Tibial nerve (tissue), 4 donors: ENCODE data around the gene MYO3B. TPM values are rescaled to one million over a fixed set of nuclear protein-coding genes. Genes with fewer than 3 reads are reported as not detected.
"Not testable (repeated sequence)": the region's sequence is repeated elsewhere in the genome, so short reads cannot be mapped to it uniquely, and the experiment has no call there.

Experiments used
- DNase-seq, 2 donors: peaks; one replicate each; pipeline ENCODE4 v3.0.0-alpha.2; 2019; ENCODE audit warnings: low spot score in 2 of 2
- H3K27ac ChIP-seq, 4 donors: fragments of 200-600 bp; sonication (generic) in 3 of 4; one replicate each; pipeline ENCODE4 v1.5.1; 2017 to 2019; ENCODE audit warnings: mild to moderate bottlenecking in 1 of 4
- H3K27me3 ChIP-seq, 2 donors: fragments of 200-600 bp; sonication (generic) in 1 of 2; one replicate each; pipeline versions ENCODE4 v1.5.1 to v1.6.0; 2017 to 2019
- H3K36me3 ChIP-seq, 3 donors: fragments of 200-600 bp; sonication (generic); one replicate each; pipeline ENCODE4 v1.5.1; 2018 to 2019
- H3K4me1 ChIP-seq, 4 donors: fragments of 200-600 bp; sonication (generic) in 3 of 4; one replicate each; pipeline ENCODE4 v1.5.1; 2017 to 2019
- H3K4me3 ChIP-seq, 4 donors: fragments of 200-600 bp; sonication (generic) in 3 of 4; one replicate each; pipeline ENCODE4 v1.5.1; 2017 to 2019; ENCODE audit warnings: mild to moderate bottlenecking in 1 of 4, moderate library complexity in 1 of 4
- H3K9me3 ChIP-seq, 4 donors: fragments of 200-600 bp; sonication (generic) in 3 of 4; one replicate each; pipeline ENCODE4 v1.5.1; 2017 to 2019
- EP300 ChIP-seq, 2 donors: sonication (generic); formaldehyde crosslinking; IDR thresholded peaks; one replicate each; pipeline ENCODE4 v1.6.1; 2017; ENCODE audit warnings: antibody characterized with exemption in 2 of 2, mild to moderate bottlenecking in 1 of 2
- POLR2A ChIP-seq, 2 donors: fragments of 450-650 bp; IDR thresholded peaks; one replicate each; pipeline ENCODE4 v1.6.1; 2017; ENCODE audit warnings: antibody characterized with exemption in 2 of 2, mild to moderate bottlenecking in 2 of 2, moderate library complexity in 2 of 2
- WGBS, 2 donors: methylation state at CpG; one replicate each; pipeline ENCODE4 v1.1.5; 2018; 5-methylcytosine and 5-hydroxymethylcytosine counted together
- total RNA-seq, 4 donors: library from RNA; depleted of rRNA; stranded (reverse); fragments of >200 nt; gene quantifications; one replicate each; pipeline ENCODE4 v1.1.0, GENCODE V29; 2016
- TF ChIP-seq, protein P1 (sequence below), 5 experiments: fragments of 200-600 bp in 3 of 5; fragments of 450-650 bp in 2 of 5; sonication (generic) in 3 of 5; IDR thresholded peaks; one replicate each; pipeline ENCODE4 v1.5.1; 2016 to 2019; ENCODE audit warnings: antibody characterized with exemption in 5 of 5, mild to moderate bottlenecking in 3 of 5, moderate library complexity in 2 of 5

Gene MYO3B
- total RNA-seq, 4 donors from 2014 or later, result 0.22 to 0.63 (median 0.39) TPM; not detected in 1

DNA sequence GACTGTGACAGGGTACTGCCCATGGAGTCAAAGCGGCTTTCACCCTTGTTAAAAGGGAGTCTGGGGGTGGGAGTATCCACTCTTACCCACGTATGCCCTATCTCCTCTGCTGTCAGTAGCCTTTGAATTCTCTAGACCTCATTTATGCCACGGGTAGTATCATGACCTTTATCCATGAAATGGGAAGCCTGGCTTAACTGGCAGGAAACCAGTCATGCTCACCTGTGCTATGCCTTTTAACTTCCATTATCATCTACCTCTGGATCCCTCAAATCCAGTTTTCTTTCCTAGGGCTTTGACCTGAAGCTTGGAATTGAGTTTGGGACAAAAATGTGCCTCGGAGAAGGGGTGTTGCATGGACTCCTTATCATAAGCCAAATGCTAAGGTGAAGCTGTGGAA lies 30.0 kb downstream of the MYO3B start:
- Histone ChIP-seq H3K36me3 (no peaks in the 10 kb centered on the region), H3K27ac (no peak overlapping the region), H3K9me3 (peaks cover 0 to 15% (median 0%) of the 10 kb centered on the region in 4 donors), H3K27me3 (no peaks in the 10 kb centered on the region), H3K4me1 (peaks cover 0 to 8% (median 0%) of the 10 kb centered on the region in 4 donors), H3K4me3 (no peak overlapping the region)
- 79 to 86% methylated on average over 4 of the region's 4 CpGs for WGBS, 2 donors
- no peak for DNase-seq
- TF ChIP-seq, protein P1, sequence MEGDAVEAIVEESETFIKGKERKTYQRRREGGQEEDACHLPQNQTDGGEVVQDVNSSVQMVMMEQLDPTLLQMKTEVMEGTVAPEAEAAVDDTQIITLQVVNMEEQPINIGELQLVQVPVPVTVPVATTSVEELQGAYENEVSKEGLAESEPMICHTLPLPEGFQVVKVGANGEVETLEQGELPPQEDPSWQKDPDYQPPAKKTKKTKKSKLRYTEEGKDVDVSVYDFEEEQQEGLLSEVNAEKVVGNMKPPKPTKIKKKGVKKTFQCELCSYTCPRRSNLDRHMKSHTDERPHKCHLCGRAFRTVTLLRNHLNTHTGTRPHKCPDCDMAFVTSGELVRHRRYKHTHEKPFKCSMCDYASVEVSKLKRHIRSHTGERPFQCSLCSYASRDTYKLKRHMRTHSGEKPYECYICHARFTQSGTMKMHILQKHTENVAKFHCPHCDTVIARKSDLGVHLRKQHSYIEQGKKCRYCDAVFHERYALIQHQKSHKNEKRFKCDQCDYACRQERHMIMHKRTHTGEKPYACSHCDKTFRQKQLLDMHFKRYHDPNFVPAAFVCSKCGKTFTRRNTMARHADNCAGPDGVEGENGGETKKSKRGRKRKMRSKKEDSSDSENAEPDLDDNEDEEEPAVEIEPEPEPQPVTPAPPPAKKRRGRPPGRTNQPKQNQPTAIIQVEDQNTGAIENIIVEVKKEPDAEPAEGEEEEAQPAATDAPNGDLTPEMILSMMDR (IDR thresholded peaks at IDR 0.05), result no peak
- no peak for TF ChIP-seq POLR2A (IDR thresholded peaks at IDR 0.05)
- TF ChIP-seq EP300 (IDR thresholded peaks at IDR 0.05), result no peak

DNA sequence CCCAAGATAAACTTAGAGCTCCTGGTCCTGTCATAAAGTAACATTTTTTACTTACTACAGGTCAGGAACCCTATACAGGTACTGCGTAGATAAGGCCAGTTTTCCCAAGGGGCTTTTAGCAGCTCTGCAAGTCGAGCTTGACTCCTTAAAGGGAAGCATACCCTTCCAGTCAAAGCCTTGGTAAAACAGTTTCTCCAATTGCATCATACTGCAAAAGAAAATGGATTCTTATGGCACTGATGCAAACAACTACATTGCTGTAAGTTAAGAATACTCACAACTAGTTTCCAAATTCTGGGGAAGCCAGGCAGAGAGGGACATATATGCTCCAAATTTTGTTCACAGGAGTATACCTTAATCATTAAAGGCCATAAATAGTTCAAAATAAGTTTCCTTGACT lies 31.0 kb downstream of the MYO3B start:
- TF ChIP-seq, protein P1 (IDR thresholded peaks at IDR 0.05), result no peak
- no peak for TF ChIP-seq EP300 (IDR thresholded peaks at IDR 0.05)
- no peak for TF ChIP-seq POLR2A (IDR thresholded peaks at IDR 0.05)
- Histone ChIP-seq H3K27ac (no peak overlapping the region), H3K27me3 (no peaks in the 10 kb centered on the region), H3K36me3 (no peaks in the 10 kb centered on the region), H3K9me3 (peaks cover 0 to 15% (median 0%) of the 10 kb centered on the region in 4 donors), H3K4me1 (peaks cover 0 to 5% (median 0%) of the 10 kb centered on the region in 4 donors), H3K4me3 (no peak overlapping the region)
- no peak for DNase-seq
- WGBS, 2 donors, result 93 to 95% methylated on average over 2 of the region's 2 CpGs

DNA sequence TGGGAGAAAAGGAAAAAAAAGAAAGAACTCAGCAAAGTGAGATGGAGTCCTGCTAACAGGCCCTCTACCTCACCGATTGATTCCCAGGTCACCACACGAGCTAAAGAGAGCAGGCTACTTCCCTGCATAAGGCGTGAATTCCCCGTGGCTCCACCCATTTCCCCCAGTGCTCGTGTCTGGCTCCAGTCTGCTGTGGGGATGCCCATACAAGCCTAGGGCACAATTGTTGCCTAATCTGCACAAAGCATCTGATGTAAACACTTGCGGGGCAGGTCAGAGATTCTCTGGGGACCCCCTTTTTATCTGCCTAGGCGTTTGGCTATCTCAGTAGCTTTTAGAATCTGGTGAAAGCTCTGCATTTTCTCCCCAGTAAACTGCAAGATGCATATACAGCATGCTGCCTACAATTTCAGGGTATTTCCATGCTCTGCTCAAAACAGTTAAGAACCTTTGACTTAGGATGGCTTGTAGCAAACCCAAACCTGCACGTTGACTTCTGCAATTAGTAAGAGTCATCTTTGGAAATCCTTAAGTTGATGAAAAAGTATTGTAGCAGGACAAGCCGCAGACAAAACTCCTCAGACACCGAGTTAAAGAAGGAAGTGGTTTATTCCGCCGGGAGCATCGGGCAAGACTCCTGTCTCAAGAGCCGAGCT lies 34.8 kb downstream of the MYO3B start:
- Histone ChIP-seq H3K4me3 (no peak overlapping the region), H3K36me3 (no peaks in the 10 kb centered on the region), H3K4me1 (no peaks in the 10 kb centered on the region), H3K27me3 (no peaks in the 10 kb centered on the region), H3K27ac (no peak overlapping the region), H3K9me3 (peaks cover 0 to 15% (median 0%) of the 10 kb centered on the region in 4 donors)
- DNase-seq, result no peak
- TF ChIP-seq EP300 (IDR thresholded peaks at IDR 0.05), result no peak
- TF ChIP-seq, protein P1 (IDR thresholded peaks at IDR 0.05), result no peak
- WGBS, 2 donors, result 33 to 39% methylated on average over 14 of the region's 14 CpGs

DNA sequence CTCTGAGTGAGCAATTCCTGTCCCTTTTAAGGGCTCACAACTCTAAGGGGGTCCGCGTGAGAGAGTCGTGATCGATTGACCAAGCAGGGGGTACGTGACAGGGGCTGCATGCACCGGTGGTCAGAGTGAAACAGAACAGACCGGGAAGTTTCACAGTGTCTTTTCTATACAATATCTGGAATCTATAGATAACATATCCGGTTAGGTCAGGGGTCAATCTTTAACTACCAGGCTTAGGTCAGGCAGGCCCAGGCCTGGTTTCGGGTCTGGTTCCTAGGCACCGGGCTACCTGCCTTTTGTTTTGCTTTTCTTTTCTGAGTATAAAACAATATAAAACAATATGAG lies 35.3 kb downstream of the MYO3B start:
- not testable (repeated sequence) for H3K4me1 ChIP-seq, H3K36me3 ChIP-seq, DNase-seq, H3K27me3 ChIP-seq, H3K4me3 ChIP-seq, H3K27ac ChIP-seq
- peaks cover 0 to 15% (median 0%) of the 10 kb centered on the region in 4 donors for H3K9me3 ChIP-seq
- WGBS, 2 donors, result 28 to 43% methylated on average over 10 of the region's 10 CpGs

DNA sequence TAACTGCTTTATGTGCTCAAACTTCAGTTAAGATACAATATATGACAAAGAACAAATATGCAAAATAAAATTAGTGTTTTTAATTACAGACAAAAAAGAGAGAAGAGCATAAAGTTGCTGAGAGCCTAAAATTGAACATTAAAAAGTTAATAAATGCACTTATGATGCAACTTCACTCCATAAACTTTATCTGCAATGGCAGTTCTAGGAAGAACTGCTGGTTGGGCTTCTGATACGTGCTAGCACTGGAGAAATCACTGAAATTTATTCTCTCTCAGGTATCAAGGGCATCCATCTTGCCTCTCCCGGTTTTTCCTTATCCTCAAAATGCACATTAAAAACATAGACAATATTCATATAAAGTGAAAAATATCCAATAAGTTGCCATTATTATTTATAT lies 35.7 kb downstream of the MYO3B start:
- Histone ChIP-seq H3K36me3 (no peaks in the 10 kb centered on the region), H3K27ac (no peak overlapping the region), H3K27me3 (no peaks in the 10 kb centered on the region), H3K4me1 (no peaks in the 10 kb centered on the region), H3K4me3 (no peak overlapping the region), H3K9me3 (peaks cover 0 to 15% (median 0%) of the 10 kb centered on the region in 4 donors)
- TF ChIP-seq, protein P1 (IDR thresholded peaks at IDR 0.05), result no peak
- no peak for TF ChIP-seq POLR2A (IDR thresholded peaks at IDR 0.05)
- no peak for TF ChIP-seq EP300 (IDR thresholded peaks at IDR 0.05)
- WGBS, 2 donors, result 54 to 62% methylated on average over 2 of the region's 2 CpGs
- no peak for DNase-seq
